HepG2 (cell line): Measurements from ENCODE around the gene CDA. TPM values are rescaled to one million over a fixed set of nuclear protein-coding genes. Genes with fewer than 3 reads are reported as not detected.

Source experiments
- ARID2 ChIP-seq: sonication (generic); formaldehyde crosslinking; IDR thresholded peaks from 2 replicates; pipeline ENCODE4 v1.8.1; 2022; ENCODE audit warnings: mild to moderate bottlenecking, missing genetic modification reagents, borderline replicate concordance
- ERF ChIP-seq: IDR thresholded peaks from 2 replicates; pipeline ENCODE4 v1.6.1; 2018; ENCODE audit warnings: missing biosample characterization, missing genetic modification reagents
- MAZ ChIP-seq, 2 experiments: sonication (generic) in 1 of 2; formaldehyde crosslinking in 1 of 2; IDR thresholded peaks; 2 replicates each; pipeline versions ENCODE4 v1.5.0 to v1.6.1; 2012 to 2020; ENCODE audit warnings: low read depth in 2 of 2, mild to moderate bottlenecking in 2 of 2, borderline replicate concordance in 1 of 2, improper control_type of control experiment in 1 of 2, low read length in 1 of 2, missing genetic modification reagents in 1 of 2, moderate library complexity in 1 of 2
- NFYB ChIP-seq: sonication (generic); formaldehyde crosslinking; IDR thresholded peaks from 2 replicates; pipeline ENCODE4 v1.4.0; 2020; ENCODE audit warnings: missing genetic modification reagents
- SIN3B ChIP-seq: fragments of 150-350 bp; IDR thresholded peaks from 2 replicates; pipeline ENCODE4 v1.6.1; 2014; ENCODE audit warnings: low read length
- ZNF530 ChIP-seq: sonication (generic); formaldehyde crosslinking; IDR thresholded peaks from 2 replicates; pipeline ENCODE4 v1.5.0; 2020; ENCODE audit warnings: low read depth, mild to moderate bottlenecking, missing genetic modification reagents
- ZNF607 ChIP-seq: sonication (generic); formaldehyde crosslinking; IDR thresholded peaks from 2 replicates; pipeline ENCODE4 v1.5.1; 2020; ENCODE audit warnings: missing genetic modification reagents, mild to moderate bottlenecking, borderline replicate concordance
- polyA plus RNA-seq, 8 experiments: library from polyadenylated mRNA; depleted of rRNA in 3 of 8; stranded (reverse) in 7 of 8; unstranded in 1 of 8; fragments of >200 nt; fragmentation: Illumina TruSeq in 4 of 8; extraction: Trizol in 4 of 8; gene quantifications; 2 replicates each; pipeline versions ENCODE4 v1.2.1 to v1.2.3, GENCODE V29; 2011 to 2016; ENCODE audit warnings: low read depth in 4 of 8, missing spikeins in 1 of 8, mixed read lengths in 1 of 8; ENCODE audit not compliant: insufficient read depth in 1 of 8
- total RNA-seq, 5 experiments: library from RNA; depleted of rRNA; stranded (reverse); fragments of >200 nt; fragmentation: Illumina TruSeq; extraction: Trizol; gene quantifications; 2 replicates each; pipeline ENCODE4 v1.2.3, GENCODE V29; 2016; ENCODE audit warnings: low read depth in 1 of 5
- TF ChIP-seq, protein P1 (sequence below): sonication (generic); formaldehyde crosslinking; IDR thresholded peaks from 2 replicates; pipeline ENCODE4 v1.8.1; 2022; ENCODE audit warnings: low read depth, mild to moderate bottlenecking, missing genetic modification reagents
- TF ChIP-seq, protein P2 (sequence below): sonication (generic); formaldehyde crosslinking; IDR thresholded peaks from 2 replicates; pipeline ENCODE4 v1.8.1; 2023; ENCODE audit warnings: missing genetic modification reagents, inconsistent platforms, borderline replicate concordance
- TF ChIP-seq, protein P3 (sequence below): sonication (generic); formaldehyde crosslinking; IDR thresholded peaks from 2 replicates; pipeline ENCODE4 v1.4.0; 2020; ENCODE audit warnings: missing genetic modification reagents, borderline replicate concordance
- TF ChIP-seq, protein P4 (sequence below): sonication (generic); formaldehyde crosslinking; IDR thresholded peaks from 2 replicates; pipeline ENCODE4 v1.4.0; 2020; ENCODE audit warnings: missing genetic modification reagents
- TF ChIP-seq, protein P5 (sequence below): sonication (generic); formaldehyde crosslinking; IDR thresholded peaks from 2 replicates; pipeline ENCODE4 v1.4.0; 2020; ENCODE audit warnings: missing genetic modification reagents, borderline replicate concordance
- TF ChIP-seq, protein P6 (sequence below): sonication (generic); formaldehyde crosslinking; IDR thresholded peaks from 2 replicates; pipeline ENCODE4 v1.4.0; 2020; ENCODE audit warnings: missing genetic modification reagents

CDA gene
- total and polyA plus RNA-seq, 2 of the 13 experiments (the other 11 are each of a cell fraction or from before 2014, with no cell fraction given) = 0.66 to 2.1 TPM

DNA sequence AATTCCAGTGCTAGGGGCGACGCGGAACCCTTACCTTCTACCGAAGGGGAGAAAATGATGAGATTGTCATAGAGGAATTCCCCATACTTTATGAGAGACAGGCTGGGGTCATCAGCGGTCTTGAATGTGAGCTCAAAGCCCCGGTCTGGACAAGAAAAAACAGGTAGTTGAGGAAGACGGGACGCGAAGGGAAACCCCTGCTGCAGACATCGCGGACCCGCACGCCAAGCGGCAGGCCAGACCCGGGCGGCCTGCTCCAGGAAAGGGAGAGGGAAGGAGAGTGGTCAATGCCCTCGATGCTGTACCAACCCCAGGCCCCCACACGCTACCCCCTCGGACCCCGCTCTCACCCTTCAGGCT is 71.9 kb downstream of the CDA start (continued):
- TF ChIP-seq, protein P1, sequence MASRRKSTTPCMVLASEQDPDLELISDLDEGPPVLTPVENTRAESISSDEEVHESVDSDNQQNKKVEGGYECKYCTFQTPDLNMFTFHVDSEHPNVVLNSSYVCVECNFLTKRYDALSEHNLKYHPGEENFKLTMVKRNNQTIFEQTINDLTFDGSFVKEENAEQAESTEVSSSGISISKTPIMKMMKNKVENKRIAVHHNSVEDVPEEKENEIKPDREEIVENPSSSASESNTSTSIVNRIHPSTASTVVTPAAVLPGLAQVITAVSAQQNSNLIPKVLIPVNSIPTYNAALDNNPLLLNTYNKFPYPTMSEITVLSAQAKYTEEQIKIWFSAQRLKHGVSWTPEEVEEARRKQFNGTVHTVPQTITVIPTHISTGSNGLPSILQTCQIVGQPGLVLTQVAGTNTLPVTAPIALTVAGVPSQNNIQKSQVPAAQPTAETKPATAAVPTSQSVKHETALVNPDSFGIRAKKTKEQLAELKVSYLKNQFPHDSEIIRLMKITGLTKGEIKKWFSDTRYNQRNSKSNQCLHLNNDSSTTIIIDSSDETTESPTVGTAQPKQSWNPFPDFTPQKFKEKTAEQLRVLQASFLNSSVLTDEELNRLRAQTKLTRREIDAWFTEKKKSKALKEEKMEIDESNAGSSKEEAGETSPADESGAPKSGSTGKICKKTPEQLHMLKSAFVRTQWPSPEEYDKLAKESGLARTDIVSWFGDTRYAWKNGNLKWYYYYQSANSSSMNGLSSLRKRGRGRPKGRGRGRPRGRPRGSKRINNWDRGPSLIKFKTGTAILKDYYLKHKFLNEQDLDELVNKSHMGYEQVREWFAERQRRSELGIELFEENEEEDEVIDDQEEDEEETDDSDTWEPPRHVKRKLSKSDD = no peak
- TF ChIP-seq, protein P2, sequence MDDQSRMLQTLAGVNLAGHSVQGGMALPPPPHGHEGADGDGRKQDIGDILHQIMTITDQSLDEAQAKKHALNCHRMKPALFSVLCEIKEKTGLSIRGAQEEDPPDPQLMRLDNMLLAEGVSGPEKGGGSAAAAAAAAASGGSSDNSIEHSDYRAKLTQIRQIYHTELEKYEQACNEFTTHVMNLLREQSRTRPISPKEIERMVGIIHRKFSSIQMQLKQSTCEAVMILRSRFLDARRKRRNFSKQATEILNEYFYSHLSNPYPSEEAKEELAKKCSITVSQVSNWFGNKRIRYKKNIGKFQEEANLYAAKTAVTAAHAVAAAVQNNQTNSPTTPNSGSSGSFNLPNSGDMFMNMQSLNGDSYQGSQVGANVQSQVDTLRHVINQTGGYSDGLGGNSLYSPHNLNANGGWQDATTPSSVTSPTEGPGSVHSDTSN (CRISPR knock-in tag) = no peak
- TF ChIP-seq, protein P3, sequence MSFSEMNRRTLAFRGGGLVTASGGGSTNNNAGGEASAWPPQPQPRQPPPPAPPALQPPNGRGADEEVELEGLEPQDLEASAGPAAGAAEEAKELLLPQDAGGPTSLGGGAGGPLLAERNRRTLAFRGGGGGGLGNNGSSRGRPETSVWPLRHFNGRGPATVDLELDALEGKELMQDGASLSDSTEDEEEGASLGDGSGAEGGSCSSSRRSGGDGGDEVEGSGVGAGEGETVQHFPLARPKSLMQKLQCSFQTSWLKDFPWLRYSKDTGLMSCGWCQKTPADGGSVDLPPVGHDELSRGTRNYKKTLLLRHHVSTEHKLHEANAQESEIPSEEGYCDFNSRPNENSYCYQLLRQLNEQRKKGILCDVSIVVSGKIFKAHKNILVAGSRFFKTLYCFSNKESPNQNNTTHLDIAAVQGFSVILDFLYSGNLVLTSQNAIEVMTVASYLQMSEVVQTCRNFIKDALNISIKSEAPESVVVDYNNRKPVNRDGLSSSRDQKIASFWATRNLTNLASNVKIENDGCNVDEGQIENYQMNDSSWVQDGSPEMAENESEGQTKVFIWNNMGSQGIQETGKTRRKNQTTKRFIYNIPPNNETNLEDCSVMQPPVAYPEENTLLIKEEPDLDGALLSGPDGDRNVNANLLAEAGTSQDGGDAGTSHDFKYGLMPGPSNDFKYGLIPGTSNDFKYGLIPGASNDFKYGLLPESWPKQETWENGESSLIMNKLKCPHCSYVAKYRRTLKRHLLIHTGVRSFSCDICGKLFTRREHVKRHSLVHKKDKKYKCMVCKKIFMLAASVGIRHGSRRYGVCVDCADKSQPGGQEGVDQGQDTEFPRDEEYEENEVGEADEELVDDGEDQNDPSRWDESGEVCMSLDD (CRISPR knock-in tag) = peak; percentile 15; the same call in 1 of the 2 replicates
- TF ChIP-seq NFYB (CRISPR knock-in tag) = no peak
- TF ChIP-seq ARID2 = no peak
- no peak for TF ChIP-seq ZNF530
- TF ChIP-seq MAZ (IDR thresholded peaks at IDR 0.05; ENCODE audit: borderline replicate concordance, low read depth, low read length) = no peak
- peak; percentile 3; the same call in 1 of the 2 replicates for TF ChIP-seq MAZ (CRISPR knock-in tag; IDR thresholded peaks at IDR 0.05; ENCODE audit: low read depth)
- TF ChIP-seq, protein P4, sequence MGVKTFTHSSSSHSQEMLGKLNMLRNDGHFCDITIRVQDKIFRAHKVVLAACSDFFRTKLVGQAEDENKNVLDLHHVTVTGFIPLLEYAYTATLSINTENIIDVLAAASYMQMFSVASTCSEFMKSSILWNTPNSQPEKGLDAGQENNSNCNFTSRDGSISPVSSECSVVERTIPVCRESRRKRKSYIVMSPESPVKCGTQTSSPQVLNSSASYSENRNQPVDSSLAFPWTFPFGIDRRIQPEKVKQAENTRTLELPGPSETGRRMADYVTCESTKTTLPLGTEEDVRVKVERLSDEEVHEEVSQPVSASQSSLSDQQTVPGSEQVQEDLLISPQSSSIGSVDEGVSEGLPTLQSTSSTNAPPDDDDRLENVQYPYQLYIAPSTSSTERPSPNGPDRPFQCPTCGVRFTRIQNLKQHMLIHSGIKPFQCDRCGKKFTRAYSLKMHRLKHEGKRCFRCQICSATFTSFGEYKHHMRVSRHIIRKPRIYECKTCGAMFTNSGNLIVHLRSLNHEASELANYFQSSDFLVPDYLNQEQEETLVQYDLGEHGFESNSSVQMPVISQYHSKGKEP (CRISPR knock-in tag) = no peak
- no peak for TF ChIP-seq SIN3B
- TF ChIP-seq, protein P5, sequence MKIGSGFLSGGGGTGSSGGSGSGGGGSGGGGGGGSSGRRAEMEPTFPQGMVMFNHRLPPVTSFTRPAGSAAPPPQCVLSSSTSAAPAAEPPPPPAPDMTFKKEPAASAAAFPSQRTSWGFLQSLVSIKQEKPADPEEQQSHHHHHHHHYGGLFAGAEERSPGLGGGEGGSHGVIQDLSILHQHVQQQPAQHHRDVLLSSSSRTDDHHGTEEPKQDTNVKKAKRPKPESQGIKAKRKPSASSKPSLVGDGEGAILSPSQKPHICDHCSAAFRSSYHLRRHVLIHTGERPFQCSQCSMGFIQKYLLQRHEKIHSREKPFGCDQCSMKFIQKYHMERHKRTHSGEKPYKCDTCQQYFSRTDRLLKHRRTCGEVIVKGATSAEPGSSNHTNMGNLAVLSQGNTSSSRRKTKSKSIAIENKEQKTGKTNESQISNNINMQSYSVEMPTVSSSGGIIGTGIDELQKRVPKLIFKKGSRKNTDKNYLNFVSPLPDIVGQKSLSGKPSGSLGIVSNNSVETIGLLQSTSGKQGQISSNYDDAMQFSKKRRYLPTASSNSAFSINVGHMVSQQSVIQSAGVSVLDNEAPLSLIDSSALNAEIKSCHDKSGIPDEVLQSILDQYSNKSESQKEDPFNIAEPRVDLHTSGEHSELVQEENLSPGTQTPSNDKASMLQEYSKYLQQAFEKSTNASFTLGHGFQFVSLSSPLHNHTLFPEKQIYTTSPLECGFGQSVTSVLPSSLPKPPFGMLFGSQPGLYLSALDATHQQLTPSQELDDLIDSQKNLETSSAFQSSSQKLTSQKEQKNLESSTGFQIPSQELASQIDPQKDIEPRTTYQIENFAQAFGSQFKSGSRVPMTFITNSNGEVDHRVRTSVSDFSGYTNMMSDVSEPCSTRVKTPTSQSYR (CRISPR knock-in tag) = 0 out of 2 replicates have a peak, but pooled peaks have one; percentile 5
- TF ChIP-seq ZNF607 (CRISPR knock-in tag) = no peak
- no peak for TF ChIP-seq ERF (CRISPR knock-in tag)
- TF ChIP-seq, protein P6, sequence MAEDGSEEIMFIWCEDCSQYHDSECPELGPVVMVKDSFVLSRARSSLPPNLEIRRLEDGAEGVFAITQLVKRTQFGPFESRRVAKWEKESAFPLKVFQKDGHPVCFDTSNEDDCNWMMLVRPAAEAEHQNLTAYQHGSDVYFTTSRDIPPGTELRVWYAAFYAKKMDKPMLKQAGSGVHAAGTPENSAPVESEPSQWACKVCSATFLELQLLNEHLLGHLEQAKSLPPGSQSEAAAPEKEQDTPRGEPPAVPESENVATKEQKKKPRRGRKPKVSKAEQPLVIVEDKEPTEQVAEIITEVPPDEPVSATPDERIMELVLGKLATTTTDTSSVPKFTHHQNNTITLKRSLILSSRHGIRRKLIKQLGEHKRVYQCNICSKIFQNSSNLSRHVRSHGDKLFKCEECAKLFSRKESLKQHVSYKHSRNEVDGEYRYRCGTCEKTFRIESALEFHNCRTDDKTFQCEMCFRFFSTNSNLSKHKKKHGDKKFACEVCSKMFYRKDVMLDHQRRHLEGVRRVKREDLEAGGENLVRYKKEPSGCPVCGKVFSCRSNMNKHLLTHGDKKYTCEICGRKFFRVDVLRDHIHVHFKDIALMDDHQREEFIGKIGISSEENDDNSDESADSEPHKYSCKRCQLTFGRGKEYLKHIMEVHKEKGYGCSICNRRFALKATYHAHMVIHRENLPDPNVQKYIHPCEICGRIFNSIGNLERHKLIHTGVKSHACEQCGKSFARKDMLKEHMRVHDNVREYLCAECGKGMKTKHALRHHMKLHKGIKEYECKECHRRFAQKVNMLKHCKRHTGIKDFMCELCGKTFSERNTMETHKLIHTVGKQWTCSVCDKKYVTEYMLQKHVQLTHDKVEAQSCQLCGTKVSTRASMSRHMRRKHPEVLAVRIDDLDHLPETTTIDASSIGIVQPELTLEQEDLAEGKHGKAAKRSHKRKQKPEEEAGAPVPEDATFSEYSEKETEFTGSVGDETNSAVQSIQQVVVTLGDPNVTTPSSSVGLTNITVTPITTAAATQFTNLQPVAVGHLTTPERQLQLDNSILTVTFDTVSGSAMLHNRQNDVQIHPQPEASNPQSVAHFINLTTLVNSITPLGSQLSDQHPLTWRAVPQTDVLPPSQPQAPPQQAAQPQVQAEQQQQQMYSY (CRISPR knock-in tag) = no peak
